Suprapubic skin (tissue), 4 donors: ENCODE data around the gene RWDD4. TPM values are rescaled to one million over a fixed set of nuclear protein-coding genes. Genes with fewer than 3 reads are reported as not detected.
A peak's percentile ranks its signal among the peaks of the same experiment; 100 is the strongest.

ENCODE experiments used
- DNase-seq, 2 donors: peaks; one replicate each; pipeline ENCODE4 v3.0.0-alpha.2; 2019; ENCODE audit warnings: low spot score in 2 of 2
- H3K27ac ChIP-seq: fragments of 200-600 bp; sonication (generic); one replicate; pipeline ENCODE4 v1.5.1; 2019
- H3K27me3 ChIP-seq: fragments of 200-600 bp; sonication (generic); one replicate; pipeline ENCODE4 v1.5.1; 2019
- H3K36me3 ChIP-seq: fragments of 200-600 bp; sonication (generic); one replicate; pipeline ENCODE4 v1.5.1; 2019
- H3K4me1 ChIP-seq: fragments of 200-600 bp; sonication (generic); one replicate; pipeline ENCODE4 v1.5.1; 2019
- H3K4me3 ChIP-seq: fragments of 200-600 bp; sonication (generic); one replicate; pipeline ENCODE4 v1.5.1; 2019; ENCODE audit warnings: mild to moderate bottlenecking
- H3K9me3 ChIP-seq: fragments of 200-600 bp; sonication (generic); one replicate; pipeline ENCODE4 v1.5.1; 2019
- CTCF ChIP-seq, 2 donors: fragments of 200-600 bp in 1 of 2; fragments of 450-650 bp in 1 of 2; sonication (generic) in 1 of 2; IDR thresholded peaks; one replicate each; pipeline ENCODE4 v1.5.1; 2016 to 2019; ENCODE audit warnings: antibody characterized with exemption in 2 of 2, mild to moderate bottlenecking in 1 of 2, moderate library complexity in 1 of 2
- EP300 ChIP-seq: sonication (generic); formaldehyde crosslinking; IDR thresholded peaks from one replicate; pipeline ENCODE4 v1.6.1; 2017; ENCODE audit warnings: antibody characterized with exemption
- POLR2A ChIP-seq, 2 donors: fragments of 450-650 bp; IDR thresholded peaks; one replicate each; pipeline ENCODE4 v1.6.1; 2017; ENCODE audit warnings: antibody characterized with exemption in 2 of 2, mild to moderate bottlenecking in 2 of 2, moderate library complexity in 2 of 2
- POLR2AphosphoS5 ChIP-seq, 3 donors: sonication (generic); formaldehyde crosslinking; IDR thresholded peaks; one replicate each; pipeline ENCODE4 v1.6.1; 2017; ENCODE audit warnings: antibody characterized with exemption in 3 of 3
- WGBS: methylation state at CpG from one replicate; pipeline ENCODE4 v1.1.5; 2018; 5-methylcytosine and 5-hydroxymethylcytosine counted together
- total RNA-seq, 4 donors: library from RNA; depleted of rRNA; stranded (reverse); fragments of >200 nt; gene quantifications; one replicate each; pipeline ENCODE4 v1.1.0, GENCODE V29; 2016

The RWDD4 gene
- total RNA-seq, 4 donors from 2014 or later, result 18.6 to 25.3 (median 21.6) TPM

- TF ChIP-seq CTCF (IDR thresholded peaks at IDR 0.05), result no peak
- TF ChIP-seq POLR2AphosphoS5 (IDR thresholded peaks at IDR 0.05), result no peak
- no peak for TF ChIP-seq EP300
- no peak for TF ChIP-seq POLR2A (IDR thresholded peaks at IDR 0.05)
- H3K4me3 ChIP-seq, result peak overlapping the region; percentile 7
- no peaks in the 10 kb centered on the region for H3K36me3 ChIP-seq
- peaks cover 6% of the 10 kb centered on the region for H3K4me1 ChIP-seq
- peak overlapping the region; percentile 59 for H3K27ac ChIP-seq
- no peak for DNase-seq
- no peaks in the 10 kb centered on the region for H3K9me3 ChIP-seq
- 39% methylated on average over 5 of the region's 5 CpGs for WGBS
- H3K27me3 ChIP-seq, result no peaks in the 10 kb centered on the region
Observed at GRCh38 chr4:183636923-183637322, 22.1 kb downstream of the RWDD4 start.

DNA sequence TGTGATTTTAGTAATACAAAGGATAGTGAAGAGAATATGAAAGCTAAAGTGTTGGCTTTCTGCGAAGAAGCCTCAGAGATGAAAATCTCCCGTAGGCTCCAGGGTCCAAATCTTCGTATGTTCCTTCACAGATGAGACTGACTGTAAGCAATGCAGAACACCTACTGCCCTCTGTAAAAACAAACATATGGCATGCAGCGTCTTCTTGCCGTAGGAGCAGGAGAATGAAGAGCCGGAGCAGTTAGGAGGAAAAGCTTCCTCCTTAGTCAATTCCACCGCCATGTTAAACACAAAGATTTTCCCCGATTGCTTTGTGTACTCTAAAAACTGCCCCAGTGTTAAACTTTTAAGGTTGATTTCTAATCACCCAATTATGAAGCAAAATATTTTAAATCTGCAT is 22.5 kb downstream of the RWDD4 start:
- Histone ChIP-seq H3K4me1 (peaks cover 6% of the 10 kb centered on the region), H3K9me3 (no peaks in the 10 kb centered on the region), H3K36me3 (no peaks in the 10 kb centered on the region), H3K27ac (peak overlapping the region; percentile 59), H3K27me3 (no peaks in the 10 kb centered on the region), H3K4me3 (peak overlapping the region; percentile 7)
- no peak for TF ChIP-seq CTCF (IDR thresholded peaks at IDR 0.05)
- TF ChIP-seq POLR2A (IDR thresholded peaks at IDR 0.05), result no peak
- no peak for TF ChIP-seq POLR2AphosphoS5 (IDR thresholded peaks at IDR 0.05)
- TF ChIP-seq EP300, result no peak
- WGBS, result 76% methylated on average over 8 of the region's 8 CpGs
- no peak for DNase-seq

DNA sequence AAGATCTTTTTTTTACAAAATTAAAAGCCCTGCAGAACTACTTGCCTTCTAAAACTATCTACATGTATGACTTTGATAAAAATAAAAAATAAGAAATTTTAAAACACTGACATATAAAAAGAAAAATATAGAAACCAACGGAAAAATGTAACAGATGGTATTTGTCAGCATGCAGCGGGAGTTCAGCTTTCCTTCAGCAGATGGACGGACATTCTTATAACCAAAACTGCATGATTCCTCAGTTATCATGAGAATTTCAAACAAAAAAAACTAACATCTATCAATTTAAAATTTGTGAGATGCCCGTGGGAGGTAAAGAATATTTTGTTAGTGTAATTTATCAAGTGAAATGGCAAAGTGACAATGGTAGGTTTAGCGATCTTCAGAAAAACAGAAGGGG is 23.2 kb downstream of the RWDD4 start:
- WGBS, result 87% methylated on average over 5 of the region's 5 CpGs

DNA sequence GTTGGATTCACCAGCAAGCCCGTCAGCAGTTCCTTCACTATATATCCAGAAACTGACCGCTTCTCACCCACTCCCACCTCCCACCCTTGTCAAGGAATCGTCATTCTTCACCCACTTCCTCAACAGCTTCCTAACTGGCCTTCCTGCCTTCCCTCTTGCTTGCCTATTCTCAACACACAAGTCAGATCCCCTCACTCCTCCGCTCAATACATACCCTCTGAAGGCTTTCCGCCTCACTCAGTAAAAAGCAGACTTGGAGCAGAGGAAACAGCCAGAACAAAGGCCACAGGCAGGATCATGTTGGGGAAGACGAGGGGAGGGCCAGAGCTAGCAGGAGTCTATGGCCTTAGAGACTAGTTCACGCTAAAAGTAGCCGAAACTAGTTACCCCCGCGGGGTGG is 23.7 kb downstream of the RWDD4 start:
- Histone ChIP-seq H3K27me3 (no peaks in the 10 kb centered on the region), H3K36me3 (no peaks in the 10 kb centered on the region), H3K9me3 (no peaks in the 10 kb centered on the region), H3K4me3 (no peak overlapping the region), H3K27ac (no peak overlapping the region), H3K4me1 (peaks cover 6% of the 10 kb centered on the region)
- 66% methylated on average over 10 of the region's 10 CpGs for WGBS
- TF ChIP-seq EP300 (no peak), POLR2A (IDR thresholded peaks at IDR 0.05) (no peak), POLR2AphosphoS5 (IDR thresholded peaks at IDR 0.05) (no peak), CTCF (IDR thresholded peaks at IDR 0.05) (no peak)
- no peak for DNase-seq

More for the DNA sequence above, 23.2 kb downstream of the RWDD4 start:
- no peak for DNase-seq
- H3K9me3 ChIP-seq, result no peaks in the 10 kb centered on the region
- H3K4me3 ChIP-seq, result no peak overlapping the region
- no peaks in the 10 kb centered on the region for H3K27me3 ChIP-seq
- TF ChIP-seq EP300, result no peak
- no peak for TF ChIP-seq POLR2AphosphoS5 (IDR thresholded peaks at IDR 0.05)
- no peak for TF ChIP-seq CTCF (IDR thresholded peaks at IDR 0.05)
- TF ChIP-seq POLR2A (IDR thresholded peaks at IDR 0.05), result no peak
- H3K4me1 ChIP-seq, result peaks cover 6% of the 10 kb centered on the region
- no peaks in the 10 kb centered on the region for H3K36me3 ChIP-seq
- no peak overlapping the region for H3K27ac ChIP-seq

GRCh38 chr4:183633476-183634400 is 25.2 kb downstream of the RWDD4 start:
- TF ChIP-seq POLR2AphosphoS5 (IDR thresholded peaks at IDR 0.05) (no peak), POLR2A (IDR thresholded peaks at IDR 0.05) (no peak), CTCF (IDR thresholded peaks at IDR 0.05) (no peak), EP300 (no peak)
- Histone ChIP-seq H3K36me3 (no peaks in the 10 kb centered on the region), H3K27ac (no peak overlapping the region), H3K9me3 (no peaks in the 10 kb centered on the region), H3K4me1 (peaks cover 6% of the 10 kb centered on the region), H3K4me3 (no peak overlapping the region), H3K27me3 (no peaks in the 10 kb centered on the region)
- DNase-seq, result no peak
- 79% methylated on average over 11 of the region's 11 CpGs for WGBS
